Thoracic aorta (tissue), 2 donors: Measurements from ENCODE around the gene FARP1. TPM values are rescaled to one million over a fixed set of nuclear protein-coding genes. Genes with fewer than 3 reads are reported as not detected.

Experiments
- ATAC-seq: fragments of 150-250 bp; one replicate; pipeline ENCODE4 v1.8.0; 2017; ENCODE audit warnings: low read depth; ENCODE audit not compliant: insufficient number of reproducible peaks, low FRiP score
- DNase-seq: peaks from one replicate; pipeline ENCODE4 v3.0.0-alpha.2; 2020; ENCODE audit warnings: low spot score
- H3K27ac ChIP-seq, 2 donors: fragments of 200-600 bp; sonication (generic); 1 replicate in 1 of 2; 2 replicates in 1 of 2; pipeline ENCODE4 v1.5.1; 2016; ENCODE audit warnings: mild to moderate bottlenecking in 2 of 2, moderate library complexity in 2 of 2
- H3K27me3 ChIP-seq: fragments of 200-600 bp; sonication (generic); replicated peaks from 2 replicates; pipeline ENCODE4 v1.6.0; 2016; ENCODE audit warnings: mild to moderate bottlenecking; ENCODE audit not compliant: insufficient read depth
- H3K36me3 ChIP-seq: fragments of 200-600 bp; sonication (generic); one replicate; pipeline ENCODE4 v1.5.1; 2016
- H3K4me1 ChIP-seq, 2 donors: fragments of 200-600 bp; sonication (generic); 1 replicate in 1 of 2; 2 replicates in 1 of 2; pipeline versions ENCODE4 v1.5.1 to v1.6.0; 2016; ENCODE audit warnings: low read depth in 2 of 2, mild to moderate bottlenecking in 1 of 2; ENCODE audit not compliant: control insufficient read depth in 1 of 2
- H3K4me3 ChIP-seq: fragments of 200-600 bp; sonication (generic); 2 replicates; pipeline ENCODE4 v1.5.1; 2016; ENCODE audit warnings: mild to moderate bottlenecking
- H3K9me3 ChIP-seq: fragments of 200-600 bp; sonication (generic); 2 replicates; pipeline ENCODE4 v1.5.1; 2016
- CTCF ChIP-seq: fragments of 200-600 bp; sonication (generic); IDR thresholded peaks from one replicate; pipeline ENCODE4 v1.5.1; 2019; ENCODE audit warnings: antibody characterized with exemption
- total RNA-seq, 2 donors: library from RNA; depleted of rRNA; stranded (reverse); fragments of >200 nt; gene quantifications; one replicate each; pipeline versions ENCODE4 v1.1.0 to v1.2.3, GENCODE V29; 2016

FARP1 gene
- total RNA-seq, 2 donors from 2014 or later = 17.6 to 30.3 TPM

DNA sequence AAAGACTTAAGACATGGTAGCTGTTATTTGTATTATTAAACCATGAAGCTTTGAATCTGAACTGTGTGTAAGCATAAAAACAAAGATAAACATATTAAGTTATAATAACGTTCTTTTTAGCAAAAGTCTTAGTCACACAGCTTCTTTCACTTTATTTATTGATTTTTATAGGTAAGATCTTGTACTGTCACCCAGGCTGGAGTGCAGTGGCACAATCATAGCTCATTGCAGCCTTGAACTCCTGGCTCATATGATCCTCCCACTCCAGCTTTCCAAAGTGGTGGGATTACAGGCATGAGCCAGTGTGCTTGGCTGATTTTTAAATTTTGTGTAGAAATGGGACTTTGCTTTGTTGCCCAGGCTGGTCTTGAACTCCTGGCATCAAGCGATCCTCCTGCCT is 13.4 kb downstream of the FARP1 start:
- Histone ChIP-seq H3K9me3 (no peaks in the 10 kb centered on the region), H3K4me3 (no peak overlapping the region), H3K27me3 (no peaks in the 10 kb centered on the region), H3K4me1 (no peaks in the 10 kb centered on the region), H3K27ac (no peak overlapping the region), H3K36me3 (no peaks in the 10 kb centered on the region)
- no peak for TF ChIP-seq CTCF
- ATAC-seq (no peak), DNase-seq (no peak)

- H3K9me3 ChIP-seq = no peaks in the 10 kb centered on the region
- no peaks in the 10 kb centered on the region for H3K36me3 ChIP-seq
- no peaks in the 10 kb centered on the region for H3K4me1 ChIP-seq
- no peak overlapping the region for H3K27ac ChIP-seq
- H3K27me3 ChIP-seq = no peaks in the 10 kb centered on the region
- H3K4me3 ChIP-seq = no peak overlapping the region
- DNase-seq = no peak
- TF ChIP-seq CTCF = no peak
- ATAC-seq = no peak
Measured at GRCh38 chr13:98157188-98157587, 14.3 kb downstream of the FARP1 start.

GRCh38 chr13:98157609-98158008 is 14.7 kb downstream of the FARP1 start:
- Histone ChIP-seq H3K4me1 (no peaks in the 10 kb centered on the region), H3K9me3 (no peaks in the 10 kb centered on the region), H3K27ac (no peak overlapping the region), H3K27me3 (no peaks in the 10 kb centered on the region), H3K4me3 (no peak overlapping the region), H3K36me3 (no peaks in the 10 kb centered on the region)
- DNase-seq (no peak), ATAC-seq (no peak)
- no peak for TF ChIP-seq CTCF

DNA sequence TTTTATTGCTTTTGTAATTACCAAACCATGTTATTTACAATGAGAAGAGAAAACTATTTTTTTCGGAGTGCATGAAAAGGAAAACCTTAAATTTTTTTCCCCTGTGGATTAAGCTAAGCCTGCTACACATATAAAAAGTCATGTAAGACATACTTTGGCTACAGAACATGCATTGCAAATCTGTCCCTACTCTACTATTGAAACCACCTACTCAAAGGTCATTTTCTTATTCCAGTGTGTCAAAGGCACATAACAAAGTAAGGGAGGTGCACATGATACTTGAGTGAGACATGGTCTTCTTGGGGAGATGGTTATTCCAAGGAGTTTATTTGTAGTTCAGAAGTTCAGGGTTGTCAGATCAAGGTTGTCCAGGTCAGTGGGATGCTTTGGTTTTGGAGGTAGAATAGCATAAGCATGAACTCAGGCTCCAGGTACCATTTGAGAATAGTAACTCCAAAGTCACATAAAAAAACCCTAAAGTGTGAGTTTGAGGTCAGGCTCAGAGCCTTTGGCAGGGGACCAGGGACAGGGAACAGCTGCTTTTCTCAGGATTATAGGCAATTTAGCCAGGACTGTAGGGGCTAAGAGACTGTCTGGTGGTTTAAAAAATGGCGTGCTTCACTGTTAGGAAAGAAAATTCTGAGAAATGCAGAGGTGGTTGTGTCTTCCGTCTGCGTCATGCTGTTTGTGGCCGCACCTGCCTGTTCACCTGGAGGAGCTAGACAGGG is 15.4 kb downstream of the FARP1 start:
- Histone ChIP-seq H3K27me3 (no peaks in the 10 kb centered on the region), H3K36me3 (no peaks in the 10 kb centered on the region), H3K4me1 (no peaks in the 10 kb centered on the region), H3K9me3 (no peaks in the 10 kb centered on the region), H3K27ac (no peak overlapping the region), H3K4me3 (no peak overlapping the region)
- ATAC-seq (no peak), DNase-seq (no peak)
- no peak for TF ChIP-seq CTCF

GRCh38 chr13:98162935-98163334 is 20.0 kb downstream of the FARP1 start:
- ATAC-seq (no peak), DNase-seq (no peak)
- Histone ChIP-seq H3K9me3 (no peaks in the 10 kb centered on the region), H3K4me1 (no peaks in the 10 kb centered on the region), H3K27ac (no peak overlapping the region), H3K4me3 (no peak overlapping the region), H3K27me3 (no peaks in the 10 kb centered on the region), H3K36me3 (no peaks in the 10 kb centered on the region)
- no peak for TF ChIP-seq CTCF
